Measurements from ENCODE around the gene MEGF11. TPM values are rescaled to one million over a fixed set of nuclear protein-coding genes. Genes with fewer than 3 reads are reported as not detected.

MEGF11 gene
- polyA plus RNA-seq, 2 of the 4 experiments (the other 2 are of a cell fraction): 0.25 to 0.31 TPM

DNA sequence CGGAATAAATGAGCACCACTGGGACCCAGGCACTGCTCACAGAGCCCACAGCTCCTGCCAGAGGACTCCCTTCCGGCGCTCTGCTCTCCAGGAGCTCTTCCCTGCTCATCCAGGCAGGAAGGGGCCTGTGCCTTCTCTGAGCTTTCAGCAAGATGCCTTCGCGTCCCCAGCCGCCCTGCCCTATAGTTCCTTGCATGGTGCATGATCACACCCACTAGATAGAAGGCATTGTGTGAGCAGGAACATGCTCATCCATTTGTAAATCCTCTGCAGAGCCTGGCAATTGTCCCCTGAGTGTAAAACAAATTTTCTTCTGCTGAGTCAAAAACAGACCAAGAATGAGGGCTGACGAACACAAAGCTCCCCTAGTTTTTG, 181.6 kb downstream of the MEGF11 start:
- FAIRE-seq: no peak
- Histone ChIP-seq H3K4me1 (no peaks in the 10 kb centered on the region), H3K9me3 (no peaks in the 10 kb centered on the region), H3K27ac (no peak overlapping the region), H3K4me2 (no peak overlapping the region), H3K4me3 (no peak overlapping the region)
- no peak for DNase-seq (ENCODE audit: low read depth in 1 of 2, low spot score in 1 of 2)
- no peak for TF ChIP-seq NR3C1 (IDR thresholded peaks at IDR 0.05)
- TF ChIP-seq ELK1 (IDR thresholded peaks at IDR 0.05; ENCODE audit: low read depth, low read length): no peak
- no peak for TF ChIP-seq ZC3H11A (IDR thresholded peaks at IDR 0.05)
- no peak for TF ChIP-seq GATA3 (IDR thresholded peaks at IDR 0.05; ENCODE audit: borderline replicate concordance)
- TF ChIP-seq E2F6 (IDR thresholded peaks at IDR 0.05; ENCODE audit: borderline replicate concordance, low read depth): no peak
- no peak for TF ChIP-seq HOXA7 (CRISPR knock-in tag; IDR thresholded peaks at IDR 0.05)
- TF ChIP-seq CHD2 (IDR thresholded peaks at IDR 0.05; ENCODE audit: low read length, partially characterized antibody): no peak
- no peak for TF ChIP-seq KDM5A (IDR thresholded peaks at IDR 0.05)
- no peak for TF ChIP-seq FOSB (CRISPR knock-in tag; IDR thresholded peaks at IDR 0.05)
- TF ChIP-seq BHLHE40 (IDR thresholded peaks at IDR 0.05; ENCODE audit: low read depth, low read length): no peak
- no peak for TF ChIP-seq NFE2L2 (conservative IDR thresholded peaks at IDR 0.05; ENCODE audit: low read length)
- TF ChIP-seq MAZ (IDR thresholded peaks at IDR 0.05; ENCODE audit: borderline replicate concordance, low read depth, low read length): no peak
- TF ChIP-seq TP53 (CRISPR knock-in tag; IDR thresholded peaks at IDR 0.05): no peak
- no peak for TF ChIP-seq POLR2AphosphoS2 (conservative IDR thresholded peaks at IDR 0.05; ENCODE audit: low read length)
- TF ChIP-seq SMC3 (IDR thresholded peaks at IDR 0.05): no peak
- no peak for TF ChIP-seq CEBPB (IDR thresholded peaks at IDR 0.05)
- no peak for TF ChIP-seq PHF8 (IDR thresholded peaks at IDR 0.05; ENCODE audit: borderline replicate concordance, low read depth)
- TF ChIP-seq HOXB13 (CRISPR knock-in tag; IDR thresholded peaks at IDR 0.05; ENCODE audit: low read depth): no peak
- no peak for TF ChIP-seq HOXB5 (CRISPR knock-in tag; IDR thresholded peaks at IDR 0.05)
- ATAC-seq: no peak
- WGBS (ENCODE audit: missing lambda C conversion rate): 87% methylated on average over 7 of the region's 7 CpGs
- ChIA-PET POLR2A (no interaction called here), CTCF (interaction anchor here (0.9 to 3.0 kb wide), 4 partner anchors 10 to 155 kb away, joined by 4 to 11 read pairs (median 5); no protein-coding TSS in a partner anchor)

DNA sequence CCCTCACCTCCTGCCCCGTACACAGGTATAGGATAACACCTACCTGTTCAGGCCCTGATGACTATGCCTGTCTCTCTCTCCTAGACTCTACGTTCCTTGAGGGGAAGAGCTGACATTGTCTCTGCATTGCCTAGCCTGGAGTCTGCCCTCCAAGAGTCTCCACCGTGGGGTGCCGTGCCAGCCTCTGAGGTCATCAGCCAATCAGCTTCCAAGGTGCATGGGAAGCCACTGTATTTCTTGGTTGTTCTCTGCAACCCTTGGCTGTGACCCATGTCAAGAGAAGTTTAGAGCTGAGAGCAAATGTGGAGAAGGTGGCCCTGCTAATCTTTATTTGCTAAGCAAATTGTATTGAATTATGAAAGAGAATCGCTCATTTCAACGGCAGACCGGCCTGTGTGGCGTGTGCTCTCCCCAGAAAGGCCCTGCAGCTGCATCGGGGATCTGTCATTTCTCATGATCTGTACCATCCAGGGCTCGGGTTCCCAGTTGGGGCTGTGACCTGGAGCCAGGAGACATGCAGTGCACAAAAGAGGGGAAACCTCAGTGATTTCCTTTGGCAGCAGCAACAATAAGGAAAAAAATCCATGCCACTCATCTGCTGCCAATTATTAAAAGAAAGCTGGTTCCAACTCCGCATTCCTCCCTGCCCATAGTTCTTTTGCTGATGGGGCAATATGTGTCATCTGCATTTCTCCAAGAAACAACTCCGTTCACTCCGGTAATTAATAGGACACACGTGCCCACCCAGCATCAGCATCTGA, 182.2 kb downstream of the MEGF11 start:
- ChIA-PET POLR2A (no interaction called here), CTCF (interaction anchor here (0.7 to 3.0 kb wide), 4 partner anchors 9 to 90 kb away, joined by 3 to 11 read pairs (median 5); no protein-coding TSS in a partner anchor)
- TF ChIP-seq POLR2AphosphoS2 (conservative IDR thresholded peaks at IDR 0.05; ENCODE audit: low read length): no peak
- peak; percentile 45 for TF ChIP-seq MAFK (IDR thresholded peaks at IDR 0.05; ENCODE audit: partially characterized antibody)
- no peak overlapping the region for H3K4me3 ChIP-seq
- 70% methylated on average over 14 of the region's 14 CpGs for WGBS (ENCODE audit: missing lambda C conversion rate)
- no peaks in the 10 kb centered on the region for H3K9me3 ChIP-seq
- H3K4me2 ChIP-seq: no peak overlapping the region
- H3K4me1 ChIP-seq: no peaks in the 10 kb centered on the region
- H3K27ac ChIP-seq: no peak overlapping the region
- FAIRE-seq (no peak), ATAC-seq (no peak), DNase-seq (ENCODE audit: low read depth in 1 of 2, low spot score in 1 of 2) (no peak)

DNA sequence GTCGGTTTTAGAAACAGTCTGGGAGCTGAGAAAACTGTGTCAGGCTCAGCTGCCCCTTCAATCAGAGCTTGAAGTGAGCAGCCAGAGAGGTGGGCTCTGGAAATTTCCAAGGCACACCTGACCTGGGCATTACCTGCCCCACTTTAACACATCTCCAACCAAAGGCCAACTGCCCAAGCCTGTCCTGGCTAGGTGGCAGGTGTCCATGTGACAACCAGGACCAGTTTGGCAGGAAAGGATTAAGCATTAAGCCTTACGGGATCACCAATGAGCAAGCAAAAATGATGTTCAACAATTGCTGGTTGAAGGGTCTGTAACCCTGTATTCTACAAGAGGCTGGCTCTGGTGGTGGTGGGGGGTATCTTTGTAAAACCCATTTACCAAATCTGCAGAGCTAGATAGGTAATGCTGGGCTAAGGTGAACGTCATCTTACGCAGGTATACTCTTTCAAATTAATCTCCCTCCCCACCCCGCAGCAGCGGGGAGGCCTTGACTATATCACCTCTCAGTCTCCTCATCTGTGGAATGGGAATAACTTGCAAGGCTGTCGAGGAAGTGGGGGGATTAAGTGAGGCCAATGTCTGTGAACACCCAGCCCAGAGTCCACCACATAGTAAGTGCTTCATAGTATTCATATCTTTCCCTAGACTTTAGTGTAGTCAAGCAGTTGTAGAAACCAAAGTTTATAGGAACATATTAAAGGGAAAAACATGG, 183.2 kb downstream of the MEGF11 start:
- no peak overlapping the region for H3K27ac ChIP-seq
- H3K4me2 ChIP-seq: no peak overlapping the region
- ATAC-seq (no peak), DNase-seq (ENCODE audit: low read depth in 1 of 2, low spot score in 1 of 2) (no peak), FAIRE-seq (no peak)
- no peaks in the 10 kb centered on the region for H3K4me1 ChIP-seq
- TF ChIP-seq KDM5A (IDR thresholded peaks at IDR 0.05): no peak
- no peak for TF ChIP-seq SREBF2 (IDR thresholded peaks at IDR 0.05)
- no peak for TF ChIP-seq JUN (IDR thresholded peaks at IDR 0.05)
- TF ChIP-seq HOXA7 (CRISPR knock-in tag; IDR thresholded peaks at IDR 0.05): no peak
- TF ChIP-seq MAFK (IDR thresholded peaks at IDR 0.05; ENCODE audit: partially characterized antibody): no peak
- no peak for TF ChIP-seq EHF (CRISPR knock-in tag; IDR thresholded peaks at IDR 0.05)
- no peak for TF ChIP-seq POLR2AphosphoS2 (conservative IDR thresholded peaks at IDR 0.05; ENCODE audit: low read length)
- TF ChIP-seq HOXB13 (CRISPR knock-in tag; IDR thresholded peaks at IDR 0.05; ENCODE audit: low read depth): no peak
- TF ChIP-seq ELK1 (IDR thresholded peaks at IDR 0.05; ENCODE audit: low read depth, low read length): no peak
- no peak for TF ChIP-seq RAD21 (conservative IDR thresholded peaks at IDR 0.05 in 1 of 2, IDR thresholded peaks at IDR 0.05 in 1 of 2)
- no peak for TF ChIP-seq ZFP36 (IDR thresholded peaks at IDR 0.05; ENCODE audit: borderline replicate concordance, partially characterized antibody)
- TF ChIP-seq FOSB (CRISPR knock-in tag; IDR thresholded peaks at IDR 0.05): no peak
- TF ChIP-seq EP300 (IDR thresholded peaks at IDR 0.05): no peak
- no peak for TF ChIP-seq POLR2A (IDR thresholded peaks at IDR 0.05; ENCODE audit: low read length)
- TF ChIP-seq FOSL2 (IDR thresholded peaks at IDR 0.05): no peak
- TF ChIP-seq FOSL2 (CRISPR knock-in tag; IDR thresholded peaks at IDR 0.05): no peak
- ChIA-PET CTCF (interaction anchor here (0.7 to 3.0 kb wide), 3 partner anchors 11 to 19 kb away, joined by 3 to 11 read pairs (median 3); no protein-coding TSS in a partner anchor), POLR2A (no interaction called here)
- H3K9me3 ChIP-seq: no peaks in the 10 kb centered on the region
- H3K4me3 ChIP-seq: no peak overlapping the region
- 75% methylated on average over 7 of the region's 7 CpGs for WGBS (ENCODE audit: missing lambda C conversion rate)
